SK-MEL-5 (cell line): ENCODE results near the gene TXNL4B. TPM values are rescaled to one million over a fixed set of nuclear protein-coding genes. Genes with fewer than 3 reads are reported as not detected.
A peak's percentile ranks its signal among the peaks of the same experiment; 100 is the strongest.

Experiments used
- DNase-seq: peaks from one replicate; pipeline ENCODE4 v3.0.0-alpha.2; 2016; ENCODE audit warnings: low read depth, low spot score
- in situ Hi-C: cut with HindIII; loops from 2 replicates; pipeline ENCODE4 v1.10.0; 2016; ENCODE audit warnings: low sequenced_read_pairs, high pct_unique_total_duplicates, low pct_unique_long_range_greater_than_20kb
- total RNA-seq: library from RNA; depleted of rRNA; stranded (reverse); fragments of >200 nt; shearing (Covaris generic); gene quantifications from 2 replicates; pipeline ENCODE4 v1.2.3, GENCODE V29; 2014

The TXNL4B gene
- total RNA-seq, 1 experiment from 2014 or later, result 11.0 TPM

DNA sequence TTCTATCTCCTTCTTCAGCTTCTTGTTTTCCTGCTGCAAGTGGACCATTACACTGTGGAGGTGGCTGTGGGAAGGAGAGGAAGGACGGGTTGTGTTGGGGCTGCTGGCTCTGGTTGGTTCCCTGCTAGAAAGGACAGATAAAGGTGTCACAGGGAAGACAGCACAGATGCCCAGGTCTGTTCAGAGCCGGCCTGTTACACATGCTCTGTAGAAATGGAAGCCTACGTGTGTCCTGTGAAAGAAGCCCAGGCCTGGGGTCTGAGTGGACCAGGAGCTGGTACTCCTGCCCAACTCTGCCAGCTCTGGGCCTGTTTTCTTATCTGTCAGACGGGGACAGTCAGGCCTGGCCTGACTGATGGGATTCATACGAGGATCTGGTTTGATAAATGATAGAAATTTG, 26.6 kb upstream of the TXNL4B start:
- in situ Hi-C loops, result no loop called here
- DNase-seq, result no peak

DNA sequence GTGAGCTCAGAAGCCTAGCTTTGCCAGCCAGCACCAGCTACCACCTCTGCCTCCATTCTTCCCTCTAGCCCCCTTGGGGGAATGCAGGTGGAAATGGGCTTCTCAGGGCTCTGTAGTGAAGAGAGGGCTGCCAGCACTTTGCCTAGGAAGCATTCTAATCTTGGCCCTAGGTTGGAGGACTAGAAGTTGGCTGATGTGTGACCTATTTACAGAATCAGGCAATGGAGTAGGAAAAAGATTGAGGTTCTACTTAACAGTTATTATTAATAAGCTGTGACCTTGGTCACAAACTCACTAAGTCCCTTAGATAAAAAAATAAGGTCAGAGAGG, 20.2 kb upstream of the TXNL4B start:
- DNase-seq, result no peak
- in situ Hi-C loops, result no loop called here

DNA sequence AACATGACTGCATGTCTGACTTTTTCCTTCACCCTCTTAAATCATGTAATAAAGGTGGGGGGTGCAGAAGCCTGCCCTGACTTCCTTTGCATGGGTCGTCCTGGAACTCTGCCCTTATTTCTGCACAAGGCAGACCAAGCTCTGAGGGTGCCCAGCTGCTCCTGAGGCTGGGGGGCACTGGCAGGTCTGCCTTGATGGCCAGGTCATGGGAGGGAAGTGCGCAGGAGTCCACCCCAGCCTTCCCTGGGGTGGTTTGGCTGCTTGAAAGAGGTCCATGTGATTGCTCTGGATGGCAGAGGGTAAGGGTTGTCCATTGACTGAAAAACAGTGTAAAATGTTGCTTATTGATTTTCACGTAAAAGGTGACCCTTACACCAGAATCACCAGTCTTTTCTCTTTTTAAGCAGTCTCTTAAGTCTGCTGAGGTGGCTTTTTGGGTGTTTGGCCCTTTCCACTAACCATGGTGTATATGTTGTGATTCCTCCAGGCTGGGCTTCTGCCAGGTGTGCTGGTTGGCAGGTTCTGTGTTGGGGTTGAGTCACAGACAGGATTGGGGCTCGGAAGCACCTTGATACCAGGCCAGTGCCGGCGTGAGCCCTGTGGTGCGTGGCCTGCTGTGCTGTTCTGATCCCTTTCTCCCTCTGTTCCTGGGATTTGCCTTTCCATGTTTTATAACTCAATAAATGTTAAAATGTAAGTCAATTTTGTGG, 19.6 kb upstream of the TXNL4B start:
- in situ Hi-C loops, result no loop called here
- DNase-seq, result no peak

DNA sequence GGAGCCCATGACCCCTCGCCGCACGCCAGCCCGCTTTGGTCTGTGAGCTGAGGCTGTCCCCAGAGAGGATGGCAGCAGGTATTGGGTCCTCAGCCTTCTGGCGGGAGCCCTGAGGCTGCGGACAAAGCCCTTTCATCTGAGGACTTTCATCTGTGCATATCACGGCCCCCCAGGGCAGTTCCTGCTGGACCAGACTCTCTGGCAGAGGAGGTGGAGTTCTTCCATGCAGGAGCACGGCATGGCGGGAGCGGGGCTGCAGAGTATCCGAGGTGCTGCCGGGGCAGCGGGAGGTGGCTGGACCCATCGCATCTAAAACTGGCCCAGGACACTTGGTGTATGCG, 19.0 kb upstream of the TXNL4B start:
- in situ Hi-C loops, result no loop called here
- DNase-seq, result no peak

DNA sequence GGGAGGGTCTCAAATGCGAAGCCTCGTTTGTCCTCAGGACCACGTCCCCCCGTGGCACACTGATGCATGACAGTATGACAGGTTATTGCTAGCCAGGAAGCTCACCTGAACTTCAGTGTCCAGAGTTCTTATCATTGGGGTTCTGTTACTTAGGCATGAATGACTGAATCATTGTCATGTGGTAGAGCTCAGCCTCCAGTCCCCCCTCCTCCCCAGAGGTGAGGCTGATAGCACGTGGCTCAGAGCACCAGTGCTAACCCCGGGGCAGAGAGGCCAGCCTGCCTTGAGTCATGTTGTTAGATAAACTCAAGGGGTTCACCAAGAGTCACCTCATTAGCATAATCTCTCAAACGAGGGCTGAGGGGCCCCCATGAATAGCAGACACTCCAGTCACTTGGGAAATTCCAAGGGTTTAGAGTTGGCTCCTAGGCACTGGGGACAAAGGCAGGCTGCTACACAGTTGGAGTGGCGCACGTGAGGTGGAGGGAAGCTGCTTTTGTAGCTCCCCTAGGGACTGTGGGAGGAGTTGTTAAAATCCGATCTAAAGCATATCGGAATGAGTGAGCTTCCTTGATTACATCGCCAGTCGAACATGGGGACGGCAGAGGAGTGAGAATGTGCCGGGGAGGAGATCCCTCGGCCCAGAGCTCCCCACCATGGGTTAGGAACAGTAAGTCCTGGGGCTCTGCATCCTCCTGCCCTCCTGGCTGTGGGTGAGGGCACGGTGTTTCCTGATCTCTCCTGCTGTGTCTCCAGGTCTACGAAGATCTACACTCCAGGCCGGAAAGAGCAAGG, 18.4 kb upstream of the TXNL4B start:
- in situ Hi-C loops, result no loop called here
- no peak for DNase-seq

DNA sequence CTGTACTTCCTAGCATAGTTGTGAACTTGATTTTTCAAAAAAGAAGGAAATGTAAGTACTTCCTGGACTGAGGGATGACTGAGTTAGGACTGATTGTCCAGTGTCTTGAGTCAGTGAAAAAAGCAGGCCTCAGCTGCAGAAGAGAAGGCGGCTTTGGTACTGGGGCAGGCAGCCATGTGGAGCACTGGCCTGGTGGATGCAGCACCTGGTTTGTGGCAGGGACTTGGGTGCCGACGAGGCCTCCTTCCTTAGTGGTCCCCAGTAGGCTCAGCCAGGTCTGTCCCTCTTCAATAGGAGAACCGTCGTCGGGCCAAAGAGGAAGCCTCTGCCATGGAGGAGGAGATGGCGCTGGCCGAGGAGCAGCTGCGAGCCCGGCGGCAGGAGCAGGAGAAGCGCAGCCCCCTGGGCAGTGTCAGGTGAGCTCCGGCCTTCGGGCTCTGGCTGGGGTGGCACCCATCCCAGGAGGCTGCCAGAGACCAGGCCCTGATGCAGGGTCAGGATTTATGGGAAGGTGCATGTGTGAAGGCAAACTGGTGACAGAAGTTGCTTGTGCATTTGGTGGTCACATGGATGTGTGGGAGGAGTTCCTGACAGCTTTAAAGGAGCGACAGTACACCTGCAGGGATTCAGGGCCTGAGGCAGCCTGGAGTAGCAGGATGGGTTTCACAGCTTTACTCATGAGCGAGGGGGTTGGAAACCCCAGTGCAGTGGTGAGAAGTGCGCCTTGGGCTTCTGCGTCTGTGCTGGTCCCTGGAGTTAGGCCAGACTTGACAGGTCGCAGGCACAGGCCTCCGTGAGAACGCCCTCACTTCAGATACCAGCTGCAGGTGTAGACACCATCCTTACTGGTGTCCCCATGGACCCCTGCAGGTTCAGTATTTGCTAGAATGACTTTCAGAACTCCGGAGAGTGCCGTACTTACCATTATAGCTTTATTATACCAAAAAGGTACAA, 17.5 kb upstream of the TXNL4B start:
- no peak for DNase-seq
- in situ Hi-C loops, result no loop called here

DNA sequence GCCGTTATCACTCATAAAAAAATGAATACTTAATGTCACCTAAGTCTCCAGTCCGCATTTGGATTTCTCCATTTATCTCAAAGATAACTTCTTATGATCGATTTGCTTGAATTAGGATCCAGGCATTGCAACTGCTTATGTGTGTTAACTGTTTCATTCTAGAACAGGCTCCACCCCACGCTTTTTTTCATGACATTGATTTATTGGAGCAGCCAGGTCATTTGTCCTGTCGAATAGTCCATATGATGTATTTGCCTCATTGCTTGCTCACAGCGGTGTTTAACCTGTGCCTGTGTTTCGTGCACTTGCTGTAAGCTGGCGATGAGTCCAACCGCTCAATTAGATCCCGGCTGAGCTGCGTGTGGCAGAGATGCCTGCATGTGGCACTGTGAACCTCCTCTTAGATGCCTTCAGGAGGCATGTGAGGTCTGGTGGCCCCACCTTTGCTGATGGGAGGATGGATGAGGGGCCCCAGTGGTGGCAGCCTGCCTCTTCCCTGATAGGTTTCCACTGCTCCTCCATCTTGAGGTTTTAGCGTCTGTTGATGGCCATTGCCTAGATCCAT, 16.6 kb upstream of the TXNL4B start:
- DNase-seq, result no peak
- in situ Hi-C loops, result no loop called here

DNA sequence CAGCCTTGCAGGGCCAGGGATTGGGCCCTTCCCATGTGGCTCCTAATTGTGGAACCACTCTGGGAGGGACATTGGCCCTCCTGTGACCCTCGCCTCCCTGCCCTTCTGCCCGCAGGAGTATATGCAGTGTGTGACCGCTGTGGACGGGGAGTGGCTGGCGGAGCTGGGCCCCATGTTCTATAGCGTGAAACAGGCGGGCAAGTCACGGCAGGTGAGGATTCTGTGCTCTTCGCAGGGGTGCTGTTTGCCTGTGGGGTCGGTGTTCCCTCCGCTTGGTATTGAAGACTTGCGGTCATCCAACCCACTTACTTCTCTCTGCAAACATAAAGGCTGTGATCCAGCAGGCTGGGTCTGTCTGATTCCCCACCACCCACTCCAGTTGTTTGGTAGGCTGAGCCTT, 15.9 kb upstream of the TXNL4B start:
- no peak for DNase-seq
- in situ Hi-C loops, result no loop called here

DNA sequence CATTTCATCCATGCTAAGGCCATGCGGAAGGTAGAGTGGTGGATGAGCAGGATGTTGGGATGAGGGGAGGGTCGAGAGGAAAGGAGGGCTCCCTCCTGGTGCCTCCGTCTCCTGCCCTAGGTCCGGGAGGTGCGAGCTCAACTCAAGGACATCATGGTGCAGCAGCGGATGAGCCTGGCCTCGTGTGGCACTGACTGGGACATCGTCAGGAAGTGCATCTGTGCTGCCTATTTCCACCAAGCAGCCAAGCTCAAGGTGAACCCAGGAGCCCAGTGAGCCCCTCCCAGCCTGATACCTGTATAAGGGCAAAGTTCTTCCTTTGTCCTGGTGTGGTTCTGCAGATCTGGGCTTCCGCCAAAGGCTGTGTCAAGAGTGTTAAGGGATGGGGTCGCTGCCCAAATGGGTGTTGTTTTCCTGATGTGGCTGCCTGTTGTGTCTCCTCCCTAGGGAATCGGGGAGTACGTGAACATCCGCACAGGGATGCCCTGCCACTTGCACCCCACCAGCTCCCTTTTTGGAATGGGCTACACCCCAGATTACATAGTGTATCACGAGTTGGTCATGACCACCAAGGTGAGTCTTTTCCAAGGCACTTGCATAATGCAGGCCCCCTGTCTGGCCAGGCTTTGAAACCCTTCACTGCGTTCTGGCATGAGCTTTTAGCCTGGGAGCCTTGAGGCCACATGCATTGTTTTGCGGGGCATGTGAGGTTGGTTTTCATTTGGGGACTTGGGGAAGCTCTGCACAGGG, 15.1 kb upstream of the TXNL4B start:
- no peak for DNase-seq
- in situ Hi-C loops, result no loop called here

DNA sequence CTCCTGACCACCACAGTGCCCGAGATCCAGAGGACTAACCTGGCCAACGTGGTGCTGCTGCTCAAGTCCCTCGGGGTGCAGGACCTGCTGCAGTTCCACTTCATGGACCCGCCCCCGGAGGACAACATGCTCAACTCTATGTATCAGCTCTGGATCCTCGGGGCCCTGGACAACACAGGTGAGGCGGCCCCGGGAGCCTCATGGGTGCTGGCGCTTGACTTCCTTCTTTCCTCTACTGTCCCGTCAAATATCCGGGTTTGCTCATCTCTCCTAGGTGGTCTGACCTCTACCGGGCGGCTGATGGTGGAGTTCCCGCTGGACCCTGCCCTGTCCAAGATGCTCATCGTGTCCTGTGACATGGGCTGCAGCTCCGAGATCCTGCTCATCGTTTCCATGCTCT, 14.0 kb upstream of the TXNL4B start:
- in situ Hi-C loops, result no loop called here
- DNase-seq, result no peak

DNA sequence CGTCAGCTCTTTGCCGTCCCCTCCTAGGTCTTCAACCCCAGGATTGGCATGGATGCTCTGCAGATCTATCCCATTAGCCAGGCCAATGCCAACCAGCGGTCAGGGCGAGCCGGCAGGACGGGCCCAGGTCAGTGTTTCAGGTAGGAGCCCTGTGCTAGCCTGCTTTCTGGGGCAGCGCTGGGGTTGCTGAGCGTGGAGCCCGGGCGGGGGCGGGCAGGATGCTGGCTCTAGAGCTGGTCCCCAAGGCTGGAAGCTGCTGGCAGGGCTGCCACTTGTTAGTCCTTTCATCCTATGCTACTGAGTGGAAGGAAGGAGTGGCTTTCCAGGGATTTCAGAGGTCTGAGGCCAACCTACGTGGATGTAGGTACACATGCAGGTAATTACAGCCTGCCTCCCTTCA, 12.6 kb upstream of the TXNL4B start:
- DNase-seq, result no peak
- in situ Hi-C loops, result no loop called here

DNA sequence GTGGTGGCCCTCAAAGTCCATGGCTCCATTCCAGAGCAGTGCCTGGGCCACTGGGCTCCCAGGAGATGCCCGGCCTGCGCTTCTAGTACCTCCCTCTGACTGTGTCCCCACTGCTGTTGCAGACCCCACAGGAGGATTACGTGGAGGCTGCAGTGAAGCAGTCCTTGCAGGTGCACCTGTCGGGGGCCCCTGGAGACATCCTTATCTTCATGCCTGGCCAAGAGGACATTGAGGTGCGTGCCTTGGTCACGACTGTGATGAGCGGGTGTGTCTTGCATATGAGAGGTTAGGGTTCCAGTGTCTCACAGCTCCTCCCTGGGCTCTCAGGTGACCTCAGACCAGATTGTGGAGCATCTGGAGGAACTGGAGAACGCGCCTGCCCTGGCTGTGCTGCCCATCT, 11.5 kb upstream of the TXNL4B start:
- no peak for DNase-seq
- in situ Hi-C loops, result no loop called here

DNA sequence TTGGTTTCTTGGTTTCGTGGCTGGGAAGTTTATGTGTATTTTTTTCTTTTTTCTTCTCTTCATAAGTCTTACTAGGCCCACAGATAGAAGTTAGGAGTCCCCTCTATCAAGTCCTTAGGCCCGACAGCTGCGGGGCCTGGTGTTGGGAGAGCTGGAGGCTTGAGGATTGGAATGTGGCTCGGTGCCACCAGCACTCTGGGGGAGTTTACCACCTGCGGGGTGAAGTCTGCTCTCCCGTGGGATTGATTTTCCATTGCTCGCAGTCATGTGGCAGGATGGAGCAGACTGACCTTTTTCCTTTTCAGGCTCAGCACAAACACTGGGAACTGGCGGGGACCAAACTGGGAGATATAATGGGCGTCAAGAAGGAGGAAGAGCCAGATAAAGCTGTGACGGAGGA, 7.8 kb upstream of the TXNL4B start:
- no peak for DNase-seq
- in situ Hi-C loops, result no loop called here

DNA sequence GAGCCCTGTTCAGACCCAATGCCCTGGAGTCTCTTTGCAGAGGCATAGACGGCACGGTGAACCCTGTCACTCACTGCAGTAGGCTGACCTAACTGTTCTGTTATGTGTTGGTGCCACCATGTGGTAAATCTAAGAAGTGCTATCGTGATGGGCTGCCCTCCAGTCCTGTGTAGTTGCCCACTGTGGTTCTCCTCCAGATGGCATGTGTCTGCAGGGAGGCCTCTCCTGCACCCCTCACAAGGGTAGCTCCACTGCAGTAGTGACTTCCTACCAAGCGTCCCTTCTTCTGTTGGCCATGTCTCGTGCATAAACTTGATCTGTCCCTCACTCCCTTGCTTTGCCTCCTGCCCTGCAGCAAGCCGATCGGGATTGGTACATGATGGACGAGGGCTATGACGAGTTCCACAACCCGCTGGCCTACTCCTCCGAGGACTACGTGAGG, 6.0 kb upstream of the TXNL4B start:
- in situ Hi-C loops, result no loop called here
- peak; percentile 76 for DNase-seq

DNA sequence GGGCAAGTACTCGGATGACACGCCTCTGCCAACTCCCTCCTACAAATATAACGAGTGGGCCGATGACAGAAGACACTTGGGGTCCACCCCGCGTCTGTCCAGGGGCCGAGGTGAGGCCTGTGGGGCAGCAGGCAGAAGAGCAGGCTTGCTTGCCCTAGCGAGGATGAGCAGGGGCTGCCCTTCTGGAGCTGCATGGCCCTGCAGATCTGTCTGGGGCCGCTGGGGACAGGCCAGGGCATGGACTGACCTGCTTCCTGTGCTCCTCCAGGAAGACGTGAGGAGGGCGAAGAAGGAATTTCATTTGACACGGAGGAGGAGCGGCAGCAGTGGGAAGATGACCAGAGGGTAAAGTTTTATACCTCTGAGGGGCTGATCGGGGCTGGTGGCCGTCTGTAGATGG, 5.5 kb upstream of the TXNL4B start:
- no peak for DNase-seq
- in situ Hi-C loops, result no loop called here

DNA sequence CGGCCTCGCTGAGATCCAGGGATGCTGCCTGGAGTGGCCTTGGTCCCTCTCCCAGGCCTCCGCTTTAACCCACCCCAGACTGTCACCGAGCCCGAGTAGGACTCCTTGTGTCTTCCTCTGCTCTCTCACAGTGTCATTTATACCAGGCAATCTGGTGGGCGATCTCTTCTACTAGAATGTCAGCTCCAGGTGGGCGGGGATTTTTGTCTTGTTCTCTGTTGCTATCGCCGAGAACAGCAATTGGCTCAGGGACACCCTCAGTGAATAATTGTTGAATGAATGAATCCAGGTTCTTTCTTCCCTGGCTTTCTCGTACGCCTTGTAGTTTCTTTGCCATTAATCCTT, 818 bp upstream of the TXNL4B start:
- in situ Hi-C loops, result no loop called here
- DNase-seq, result no peak

DNA sequence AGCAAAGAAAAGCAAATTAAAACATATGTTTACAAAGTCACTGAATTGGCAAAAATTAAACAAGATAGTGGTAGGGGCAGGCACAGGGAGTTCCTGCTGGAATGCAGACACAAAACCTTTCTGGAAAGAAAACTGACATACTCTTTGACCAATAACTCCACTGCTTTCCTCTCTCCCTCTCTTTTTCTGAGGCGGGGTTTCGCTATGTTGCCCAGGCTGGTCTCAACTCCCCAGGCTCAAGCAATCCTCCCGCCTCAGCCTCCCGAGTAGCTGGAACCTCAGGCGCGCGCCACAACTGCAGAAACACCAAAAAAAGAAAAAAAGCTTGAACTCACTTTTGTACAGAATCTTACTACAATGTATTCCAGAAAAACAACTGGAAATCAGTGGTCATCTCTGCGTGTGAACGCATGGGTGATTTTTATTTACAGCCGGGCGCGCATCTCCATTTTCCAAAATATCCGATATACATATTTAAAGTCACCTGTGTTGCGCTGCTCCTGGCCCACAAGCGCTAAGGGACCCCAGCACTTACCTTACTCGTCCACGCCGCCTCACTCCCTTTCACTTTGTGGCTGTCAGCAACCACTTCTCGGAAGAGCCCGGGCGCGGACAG, 480 bp downstream of the TXNL4B start:
- in situ Hi-C loops, result no loop called here
- peak; percentile 57 for DNase-seq
